GM08714 (cell line): ENCODE results near the gene LYPD8.
A peak's percentile ranks its signal among the peaks of the same experiment; 100 is the strongest.
"Not testable (repeated sequence)": the region's sequence is repeated elsewhere in the genome, so short reads cannot be mapped to it uniquely, and the experiment has no call there.

Experiments
- H3K4me3 ChIP-seq: fragments of 200-500 bp; sonication (Bioruptor generic); 2 replicates; pipeline ENCODE4 v1.5.1; 2014; ENCODE audit warnings: mild to moderate bottlenecking, low read length, inconsistent platforms
- ZNF274 ChIP-seq: IDR thresholded peaks from 2 replicates; pipeline ENCODE4 v1.6.1; 2012; ENCODE audit warnings: mild to moderate bottlenecking, low read depth, low read length

LYPD8 gene

GRCh38 chr1:248755517-248755916 lies at the start of gene LYPD8:
Gene LYPD8, minus strand, starts transcription at chr1:248755759. Its CDS starts 4,678 bp downstream, at chr1:248751081.
- no peak within 1 kb of the TSS for H3K4me3 ChIP-seq

GRCh38 chr1:248804771-248805681 lies 49.5 kb upstream of the LYPD8 start:
- H3K4me3 ChIP-seq = peak overlapping the region; percentile 1; the same call in 1 of the 2 replicates
- no peak for TF ChIP-seq ZNF274

More at GRCh38 chr1:248755517-248755916, at the start of gene LYPD8:
- TF ChIP-seq ZNF274 = no peak

- not testable (repeated sequence) for H3K4me3 ChIP-seq
Observed at GRCh38 chr1:248803501-248803900, 47.9 kb upstream of the LYPD8 start.

- no peak for TF ChIP-seq ZNF274
- no peak overlapping the region for H3K4me3 ChIP-seq
Observed at GRCh38 chr1:248802454-248802853, 46.9 kb upstream of the LYPD8 start.

GRCh38 chr1:248800459-248800858 lies 44.9 kb upstream of the LYPD8 start:
- H3K4me3 ChIP-seq = no peak overlapping the region
- TF ChIP-seq ZNF274 = no peak

GRCh38 chr1:248798791-248799190 lies 43.2 kb upstream of the LYPD8 start:
- TF ChIP-seq ZNF274 = no peak
- H3K4me3 ChIP-seq = no peak overlapping the region

GRCh38 chr1:248794663-248795062 lies 39.1 kb upstream of the LYPD8 start:
- H3K4me3 ChIP-seq = not testable (repeated sequence)

- no peak overlapping the region for H3K4me3 ChIP-seq
- no peak for TF ChIP-seq ZNF274
Observed at GRCh38 chr1:248793592-248793991, 38.0 kb upstream of the LYPD8 start.

GRCh38 chr1:248792342-248792741 lies 36.8 kb upstream of the LYPD8 start:
- no peak for TF ChIP-seq ZNF274
- H3K4me3 ChIP-seq = no peak overlapping the region

GRCh38 chr1:248791010-248791409 lies 35.5 kb upstream of the LYPD8 start:
- H3K4me3 ChIP-seq = no peak overlapping the region
- no peak for TF ChIP-seq ZNF274

GRCh38 chr1:248790456-248790855 lies 34.9 kb upstream of the LYPD8 start:
- no peak overlapping the region for H3K4me3 ChIP-seq

GRCh38 chr1:248789337-248789736 lies 33.8 kb upstream of the LYPD8 start:
- H3K4me3 ChIP-seq = not testable (repeated sequence)

More at GRCh38 chr1:248790456-248790855, 34.9 kb upstream of the LYPD8 start:
- TF ChIP-seq ZNF274 = no peak

GRCh38 chr1:248788327-248788726 lies 32.8 kb upstream of the LYPD8 start:
- no peak for TF ChIP-seq ZNF274
- no peak overlapping the region for H3K4me3 ChIP-seq

- no peak overlapping the region for H3K4me3 ChIP-seq
- TF ChIP-seq ZNF274 = no peak
Observed at GRCh38 chr1:248787430-248787829, 31.9 kb upstream of the LYPD8 start.

GRCh38 chr1:248786156-248786555 lies 30.6 kb upstream of the LYPD8 start:
- H3K4me3 ChIP-seq = no peak overlapping the region
- no peak for TF ChIP-seq ZNF274

GRCh38 chr1:248783367-248783766 lies 27.8 kb upstream of the LYPD8 start:
- TF ChIP-seq ZNF274 = no peak
- no peak overlapping the region for H3K4me3 ChIP-seq
